MM.1S (cell line): ENCODE results near the gene KDM4B.

Experiments
- EZH2 ChIP-seq: fragments of 300-600 bp; sonication (generic); optimal IDR thresholded peaks from 2 replicates; pipeline ENCODE3; 2017; ENCODE audit warnings: low read depth, mild to moderate bottlenecking, antibody characterized with exemption, low read length, mixed read lengths
- TF ChIP-seq, protein P1 (sequence below): fragments of 300-600 bp; sonication (generic); IDR thresholded peaks from 2 replicates; pipeline ENCODE4 v1.5.1; 2016; ENCODE audit warnings: antibody characterized with exemption, low read length, mixed read lengths

DNA sequence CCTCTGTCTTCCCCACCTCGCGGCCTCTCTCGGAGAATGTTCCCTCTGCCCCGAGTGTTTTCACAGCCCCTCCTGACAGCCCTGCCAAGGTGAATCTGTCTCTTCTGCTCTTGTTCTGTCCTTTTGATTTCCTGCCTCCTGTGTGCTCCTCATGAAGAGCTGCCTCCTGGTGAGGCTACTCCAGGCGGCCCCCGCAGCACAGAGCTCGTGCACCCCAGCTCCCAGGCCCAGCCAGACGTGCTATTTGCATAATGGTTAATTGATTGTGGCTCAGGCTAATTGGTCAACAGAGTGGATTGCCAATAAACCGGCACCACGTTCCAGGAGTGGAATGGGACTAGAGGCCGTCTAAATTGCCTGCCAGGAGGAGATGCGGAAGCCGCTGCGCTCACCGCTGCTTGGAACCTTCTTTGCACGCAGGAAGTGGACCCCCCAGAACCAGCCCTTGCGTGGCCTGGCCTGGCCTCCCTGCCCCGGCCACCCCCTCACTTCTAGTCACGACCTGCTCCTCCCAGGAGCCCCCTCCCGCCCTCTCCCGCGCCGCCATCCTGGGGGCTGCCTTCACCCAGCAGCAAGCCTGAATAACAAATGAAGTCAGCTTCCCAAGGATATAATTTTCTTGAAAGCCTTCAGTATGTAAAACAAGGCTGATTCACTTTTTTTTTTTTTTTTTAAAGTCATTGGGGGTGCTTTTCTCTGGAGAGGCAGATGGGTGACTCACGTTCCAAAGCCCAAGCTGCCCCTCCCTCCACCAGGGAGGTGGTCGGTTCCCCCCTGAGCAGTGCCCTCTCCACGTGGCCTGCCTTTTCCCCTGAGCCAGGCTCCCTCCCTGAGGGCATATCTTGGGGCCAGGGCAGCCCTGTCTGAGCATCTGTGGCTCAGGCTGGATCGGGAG, 144.0 kb downstream of the KDM4B start:
- TF ChIP-seq, protein P1, sequence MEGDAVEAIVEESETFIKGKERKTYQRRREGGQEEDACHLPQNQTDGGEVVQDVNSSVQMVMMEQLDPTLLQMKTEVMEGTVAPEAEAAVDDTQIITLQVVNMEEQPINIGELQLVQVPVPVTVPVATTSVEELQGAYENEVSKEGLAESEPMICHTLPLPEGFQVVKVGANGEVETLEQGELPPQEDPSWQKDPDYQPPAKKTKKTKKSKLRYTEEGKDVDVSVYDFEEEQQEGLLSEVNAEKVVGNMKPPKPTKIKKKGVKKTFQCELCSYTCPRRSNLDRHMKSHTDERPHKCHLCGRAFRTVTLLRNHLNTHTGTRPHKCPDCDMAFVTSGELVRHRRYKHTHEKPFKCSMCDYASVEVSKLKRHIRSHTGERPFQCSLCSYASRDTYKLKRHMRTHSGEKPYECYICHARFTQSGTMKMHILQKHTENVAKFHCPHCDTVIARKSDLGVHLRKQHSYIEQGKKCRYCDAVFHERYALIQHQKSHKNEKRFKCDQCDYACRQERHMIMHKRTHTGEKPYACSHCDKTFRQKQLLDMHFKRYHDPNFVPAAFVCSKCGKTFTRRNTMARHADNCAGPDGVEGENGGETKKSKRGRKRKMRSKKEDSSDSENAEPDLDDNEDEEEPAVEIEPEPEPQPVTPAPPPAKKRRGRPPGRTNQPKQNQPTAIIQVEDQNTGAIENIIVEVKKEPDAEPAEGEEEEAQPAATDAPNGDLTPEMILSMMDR: no peak
- no peak for TF ChIP-seq EZH2
